H1 (cell line): Measurements from ENCODE around the gene AURKAIP1. TPM values are rescaled to one million over a fixed set of nuclear protein-coding genes. Genes with fewer than 3 reads are reported as not detected.

Source experiments
- CTCF ChIA-PET: fragments of 300-600 bp; sonication (Branson Sonifier 250); formaldehyde crosslinking; loops from one replicate; lab custom pipeline; 2021; ENCODE audit not compliant: partially characterized antibody; lab: Charles Lee
- POLR2A ChIA-PET: fragments of 300-600 bp; sonication (Branson Sonifier 250); formaldehyde crosslinking; loops from one replicate; lab custom pipeline; 2021; ENCODE audit warnings: inconsistent platforms; ENCODE audit not compliant: partially characterized antibody; lab: Charles Lee
- DNase-seq, 2 experiments: peaks; one replicate each; pipeline versions ENCODE4 v3.0.0 to v3.0.0-alpha.2; 2010 to 2022; ENCODE audit warnings: low spot score in 2 of 2, low read depth in 1 of 2, mixed read lengths in 1 of 2
- FAIRE-seq: peaks from 2 replicates; lab custom pipeline; 2011; peaks lifted over from hg19 to GRCh38; lab: Jason Lieb, UNC
- H2AFZ ChIP-seq: 2 replicates; pipeline ENCODE4 v1.8.1; 2012; ENCODE audit warnings: low read length, inconsistent platforms
- H2AK5ac ChIP-seq: 2 replicates; pipeline ENCODE4 v1.6.1; 2013; ENCODE audit warnings: low read depth, low read length
- H2BK120ac ChIP-seq: replicated peaks from 2 replicates; pipeline ENCODE3; 2013; ENCODE audit warnings: low read depth, low read length, inconsistent platforms
- H2BK12ac ChIP-seq: 2 replicates; pipeline ENCODE4 v1.6.1; 2013; ENCODE audit warnings: low read depth, low read length
- H2BK15ac ChIP-seq: 2 replicates; pipeline ENCODE4 v1.6.1; 2013; ENCODE audit warnings: low read length
- H2BK20ac ChIP-seq: 2 replicates; pipeline ENCODE4 v1.6.1; 2013; ENCODE audit warnings: low read length
- H2BK5ac ChIP-seq: 2 replicates; pipeline ENCODE4 v1.6.1; 2013; ENCODE audit warnings: low read depth, low read length
- H3K14ac ChIP-seq: 2 replicates; pipeline ENCODE4 v1.6.1; 2013; ENCODE audit warnings: inconsistent platforms; ENCODE audit not compliant: insufficient read length
- H3K18ac ChIP-seq: 2 replicates; pipeline ENCODE4 v1.6.1; 2013; ENCODE audit warnings: low read length; ENCODE audit errors: extremely low read depth
- H3K23ac ChIP-seq: 2 replicates; pipeline ENCODE4 v1.6.1; 2013; ENCODE audit warnings: inconsistent platforms; ENCODE audit not compliant: insufficient read length
- H3K23me2 ChIP-seq: 2 replicates; pipeline ENCODE4 v1.6.1; 2013; ENCODE audit warnings: low read depth, low read length
- H3K27ac ChIP-seq: 2 replicates; pipeline ENCODE4 v1.6.1; 2011; ENCODE audit warnings: low read depth, low read length, inconsistent platforms
- H3K27me3 ChIP-seq, 4 experiments: replicated peaks in 1 of 4; 1 replicate in 1 of 4; 2 replicates in 3 of 4; pipeline versions ENCODE4 v1.6.1 to v1.8.1; 2011 to 2013; ENCODE audit warnings: low read length in 3 of 4, mild to moderate bottlenecking in 3 of 4, inconsistent platforms in 2 of 4, mixed read lengths in 2 of 4, moderate library complexity in 1 of 4; ENCODE audit not compliant: control insufficient read depth in 3 of 4, insufficient read depth in 3 of 4; ENCODE audit errors: extremely low read depth in 1 of 4
- H3K36me3 ChIP-seq, 4 experiments: 2 replicates each; pipeline versions ENCODE4 v1.6.1 to v1.8.1; 2011 to 2013; ENCODE audit warnings: mild to moderate bottlenecking in 4 of 4, low read length in 3 of 4, moderate library complexity in 2 of 4, control low read depth in 1 of 4, inconsistent platforms in 1 of 4; ENCODE audit not compliant: insufficient read depth in 4 of 4, control insufficient read depth in 2 of 4
- H3K4ac ChIP-seq: replicated peaks from 2 replicates; pipeline ENCODE3; 2013; ENCODE audit warnings: low read length, low read depth, mixed read lengths, inconsistent platforms; ENCODE audit not compliant: insufficient read length
- H3K4me1 ChIP-seq, 4 experiments: replicated peaks in 1 of 4; 1 replicate in 1 of 4; 2 replicates in 3 of 4; pipeline versions ENCODE4 v1.6.1 to v1.8.1; 2011 to 2013; ENCODE audit warnings: low read length in 3 of 4, inconsistent platforms in 2 of 4, mixed read lengths in 1 of 4; ENCODE audit not compliant: insufficient read depth in 4 of 4, control insufficient read depth in 3 of 4
- H3K4me2 ChIP-seq, 2 experiments: 2 replicates each; pipeline versions ENCODE4 v1.6.1 to v1.8.1; 2011 to 2013; ENCODE audit warnings: low read depth in 2 of 2, low read length in 2 of 2, control low read depth in 1 of 2, inconsistent platforms in 1 of 2, mild to moderate bottlenecking in 1 of 2; ENCODE audit not compliant: insufficient read depth in 1 of 2
- H3K4me3 ChIP-seq, 4 experiments: fragments of 200-600, 300-600 bp in 1 of 4; sonication (generic), shearing (Covaris generic), sonication (Bioruptor Twin) in 1 of 4; 2 replicates each; pipeline versions ENCODE4 v1.5.1 to v1.8.1; 2011 to 2016; ENCODE audit warnings: low read length in 4 of 4, low read depth in 3 of 4, control low read depth in 2 of 4, inconsistent platforms in 2 of 4, mild to moderate bottlenecking in 2 of 4, mixed read lengths in 1 of 4, moderate library complexity in 1 of 4; ENCODE audit not compliant: insufficient read depth in 2 of 4; ENCODE audit errors: extremely low read depth in 1 of 4
- H3K56ac ChIP-seq: replicated peaks from 2 replicates; pipeline ENCODE3; 2013; ENCODE audit warnings: low read depth, mild to moderate bottlenecking, mixed read lengths, low read length, inconsistent platforms; ENCODE audit not compliant: insufficient read length
- H3K79me1 ChIP-seq: 2 replicates; pipeline ENCODE4 v1.6.1; 2013; ENCODE audit warnings: low read depth, low read length, control low read depth
- H3K79me2 ChIP-seq, 2 experiments: 2 replicates each; pipeline versions ENCODE4 v1.6.1 to v1.8.1; 2012 to 2013; ENCODE audit warnings: low read length in 2 of 2, mild to moderate bottlenecking in 2 of 2, inconsistent platforms in 1 of 2; ENCODE audit not compliant: insufficient read depth in 2 of 2, control insufficient read depth in 1 of 2
- H3K9ac ChIP-seq, 4 experiments: replicated peaks in 1 of 4; 1 replicate in 1 of 4; 2 replicates in 3 of 4; pipeline versions ENCODE4 v1.6.1 to v1.8.1; 2011 to 2013; ENCODE audit warnings: low read depth in 3 of 4, low read length in 3 of 4, control low read depth in 2 of 4, mild to moderate bottlenecking in 2 of 4, moderate library complexity in 2 of 4, inconsistent platforms in 1 of 4; ENCODE audit errors: extremely low read depth in 1 of 4
- H3K9me3 ChIP-seq, 2 experiments: 2 replicates each; pipeline versions ENCODE4 v1.6.1 to v1.8.1; 2012 to 2013; ENCODE audit warnings: mild to moderate bottlenecking in 2 of 2, moderate library complexity in 2 of 2, control low read depth in 1 of 2, inconsistent platforms in 1 of 2, low read depth in 1 of 2, low read length in 1 of 2, mixed read lengths in 1 of 2; ENCODE audit not compliant: insufficient read depth in 2 of 2
- H4K20me1 ChIP-seq, 2 experiments: replicated peaks in 1 of 2; 2 replicates each; pipeline versions ENCODE3 to v1.8.1; 2011 to 2013; ENCODE audit warnings: inconsistent platforms in 2 of 2, low read length in 2 of 2, mild to moderate bottlenecking in 1 of 2; ENCODE audit not compliant: insufficient read depth in 2 of 2, control insufficient read depth in 1 of 2
- H4K5ac ChIP-seq: 2 replicates; pipeline ENCODE4 v1.6.1; 2013; ENCODE audit warnings: low read length, low read depth, mixed read lengths, inconsistent platforms; ENCODE audit not compliant: insufficient read length
- H4K8ac ChIP-seq: 2 replicates; pipeline ENCODE4 v1.8.0; 2013; ENCODE audit warnings: mild to moderate bottlenecking, moderate library complexity, low read length, inconsistent platforms; ENCODE audit not compliant: insufficient read depth; ENCODE audit errors: extremely low read depth
- H4K91ac ChIP-seq: replicated peaks from 2 replicates; pipeline ENCODE3; 2013; ENCODE audit warnings: low read length, mixed read lengths, inconsistent platforms; ENCODE audit not compliant: insufficient read length
- CBX8 ChIP-seq: fragments of 300-800, 300-1000 bp; sonication (generic); IDR thresholded peaks from 2 replicates; pipeline ENCODE4 v1.7.1; 2016; ENCODE audit warnings: low read depth, low read length, borderline replicate concordance
- SUZ12 ChIP-seq: fragments of 200-600 bp; sonication (generic); IDR thresholded peaks from 2 replicates; pipeline ENCODE4 v1.6.1; 2012; ENCODE audit warnings: mild to moderate bottlenecking, inconsistent platforms, low read length, moderate library complexity, mixed read lengths
- YY1 ChIP-seq: IDR thresholded peaks from 2 replicates; pipeline ENCODE4 v1.6.1; 2011; ENCODE audit warnings: low read depth, mild to moderate bottlenecking, low read length
- WGBS, 2 experiments: shearing (Covaris generic) in 1 of 2; methylation state at CpG; one replicate each; pipeline versions ENCODE4 v1.1.6 to v1.1.7; 2013 to 2015; ENCODE audit warnings: low lambda C conversion rate in 2 of 2, mixed read lengths in 2 of 2, inconsistent platforms in 1 of 2, low coverage in 1 of 2, missing lambda C conversion rate in 1 of 2; ENCODE audit not compliant: insufficient replicate concordance in 2 of 2, insufficient coverage in 1 of 2, insufficient read length in 1 of 2; ENCODE audit errors: extremely low coverage in 1 of 2, missing lambda C conversion rate in 1 of 2; 5-methylcytosine and 5-hydroxymethylcytosine counted together
- polyA plus RNA-seq, 7 experiments: library from polyadenylated mRNA; depleted of rRNA in 3 of 7; stranded (reverse) in 5 of 7; unstranded in 2 of 7; fragments of >200 nt in 5 of 7; fragments of 200-250 nt in 2 of 7; gene quantifications; 1 replicate in 5 of 7; 2 replicates in 1 of 7; 4 replicates in 1 of 7; pipeline versions ENCODE4 v1.2.1 to v1.2.3, GENCODE V29; 2011 to 2013; ENCODE audit warnings: missing spikeins in 2 of 7, mixed read lengths in 2 of 7
- total RNA-seq: library from RNA; stranded (reverse); fragmentation: NEBNext Ultra II Directional; extraction: Animal tissue kit (Norgen Biotek cat#: 25700); gene quantifications from 2 replicates; pipeline ENCODE4 v1.2.1, GENCODE V29; 2021
- TF ChIP-seq, protein P1 (sequence below): IDR thresholded peaks from 2 replicates; pipeline ENCODE4 v1.6.1; 2012; ENCODE audit warnings: inconsistent platforms

AURKAIP1 gene
- total and polyA plus RNA-seq, 2 of the 8 experiments (the other 6 are each of a cell fraction or from before 2014, with no cell fraction given), result 87.8 to 194 TPM

DNA sequence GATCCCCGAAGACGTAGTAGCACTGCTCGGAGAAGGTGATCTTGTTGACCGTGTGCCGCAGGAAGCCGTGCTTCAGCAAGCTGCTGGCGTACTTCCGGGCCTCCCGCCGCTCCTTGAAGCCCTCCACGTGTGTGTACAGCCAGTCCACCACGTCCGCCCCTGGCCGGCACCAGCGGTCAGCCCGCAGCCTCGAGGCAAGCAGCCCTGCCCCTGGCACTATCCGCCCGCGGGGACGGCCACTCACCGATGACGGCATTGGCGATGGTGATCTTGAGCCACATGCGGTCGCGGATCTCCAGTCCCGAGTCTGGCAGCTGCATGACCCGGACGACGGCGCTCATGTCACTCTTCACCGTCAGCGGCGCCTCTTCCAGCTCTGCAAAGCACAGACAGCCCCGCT, 36.7 kb downstream of the AURKAIP1 start:
- no peaks in the 10 kb centered on the region; the same call in 1 of the 2 replicates for H3K23me2 ChIP-seq
- H2BK20ac ChIP-seq, result no peak overlapping the region
- no peak overlapping the region for H3K23ac ChIP-seq
- H2BK120ac ChIP-seq, result no peak overlapping the region
- no peak overlapping the region for H2AK5ac ChIP-seq
- CTCF ChIA-PET, result interaction anchor here (0.7 to 3.2 kb wide), 6 partner anchors 8 to 64 kb away, joined by 3 to 13 read pairs (median 4); no protein-coding TSS in a partner anchor
- H2BK15ac ChIP-seq, result no peak overlapping the region
- FAIRE-seq (no peak), DNase-seq (no peak)
- no peak overlapping the region for H3K18ac ChIP-seq
- POLR2A ChIA-PET, result interaction anchor here (0.6 to 9.0 kb wide), 5 partner anchors 12 to 392 kb away, joined by 3 to 134 read pairs (median 3); no protein-coding TSS in a partner anchor
- H2AFZ ChIP-seq, result no peak overlapping the region
- no peaks in the 10 kb centered on the region; a peak in 1 of 7 replicates for H3K27me3 ChIP-seq
- H4K8ac ChIP-seq, result no peak overlapping the region; the same call in 1 of the 2 replicates
- peaks cover 14 to 31% of the 10 kb centered on the region in 2 experiments for H4K20me1 ChIP-seq
- H3K9me3 ChIP-seq, result peaks cover 0 to 5% of the 10 kb centered on the region in 2 experiments; a peak in 1 of 4 replicates
- H3K4ac ChIP-seq, result no peak overlapping the region
- H3K56ac ChIP-seq, result no peak overlapping the region
- no peak overlapping the region for H3K4me3 ChIP-seq
- H3K9ac ChIP-seq, result no peak overlapping the region
- no peak overlapping the region for H4K91ac ChIP-seq
- no peak overlapping the region for H3K27ac ChIP-seq
- H3K4me2 ChIP-seq, result no peak overlapping the region
- H3K36me3 ChIP-seq, result peaks cover 2 to 44% (median 15%) of the 10 kb centered on the region in 4 experiments; a peak in 7 of 8 replicates
- H3K79me2 ChIP-seq, result no peaks in the 10 kb centered on the region; a peak in 1 of 4 replicates
- peaks cover 12% of the 10 kb centered on the region for H3K79me1 ChIP-seq
- H2BK5ac ChIP-seq, result no peak overlapping the region
- H4K5ac ChIP-seq, result no peak overlapping the region
- WGBS, 2 experiments, result 97% methylated on average over 18 of the region's 36 CpGs; no CpG with 5 or more reads in 1 of the 2 experiments
- H2BK12ac ChIP-seq, result no peak overlapping the region
- H3K4me1 ChIP-seq, result no peaks in the 10 kb centered on the region; a peak in 1 of 7 replicates
- H3K14ac ChIP-seq, result no peak overlapping the region
- TF ChIP-seq SUZ12 (no peak), YY1 (no peak), CBX8 (no peak)
- TF ChIP-seq, protein P1, sequence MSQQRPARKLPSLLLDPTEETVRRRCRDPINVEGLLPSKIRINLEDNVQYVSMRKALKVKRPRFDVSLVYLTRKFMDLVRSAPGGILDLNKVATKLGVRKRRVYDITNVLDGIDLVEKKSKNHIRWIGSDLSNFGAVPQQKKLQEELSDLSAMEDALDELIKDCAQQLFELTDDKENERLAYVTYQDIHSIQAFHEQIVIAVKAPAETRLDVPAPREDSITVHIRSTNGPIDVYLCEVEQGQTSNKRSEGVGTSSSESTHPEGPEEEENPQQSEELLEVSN, result no peak
- TF ChIP-seq, all 59 proteins: peak for 0
